SW 1271 (cell line): ENCODE measurements around the gene HSF2.
"Not testable (repeated sequence)": the region's sequence is repeated elsewhere in the genome, so short reads cannot be mapped to it uniquely, and the experiment has no call there.

Experiments used
- DNase-seq, 2 experiments: peaks; one replicate each; lab custom pipeline; 2025; lab: John Stamatoyannopoulos, UW

HSF2 gene

GRCh38 chr6:122455116-122455515 lies 55.7 kb downstream of the HSF2 start:
- not testable (repeated sequence) for DNase-seq

- no peak for DNase-seq
Observed at GRCh38 chr6:122458087-122458486, 58.6 kb downstream of the HSF2 start.

- DNase-seq, result no peak
Observed at GRCh38 chr6:122459240-122459639, 59.8 kb downstream of the HSF2 start.

- DNase-seq, result not testable (repeated sequence)
Observed at GRCh38 chr6:122459865-122460416, 60.5 kb downstream of the HSF2 start.

GRCh38 chr6:122461885-122462284 lies 62.4 kb downstream of the HSF2 start:
- DNase-seq, result no peak

- peak; percentile 73 to 92 for DNase-seq
Observed at GRCh38 chr6:122471107-122472021, 71.9 kb downstream of the HSF2 start, which contains the start of gene SERINC1. SERINC1 (minus strand) TSS chr6:122471807; CDS start chr6:122471737, 70 bp downstream.

- no peak for DNase-seq
Observed at GRCh38 chr6:122472022-122472340, 72.5 kb downstream of the HSF2 start.

- peak in 1 of 2 experiments; percentile 55 for DNase-seq
Observed at GRCh38 chr6:122476131-122476530, 76.7 kb downstream of the HSF2 start.

GRCh38 chr6:122482750-122483080 lies 83.3 kb downstream of the HSF2 start:
- no peak for DNase-seq
